22Rv1 (cell line): ENCODE results near the gene NBPF14.
"Not testable (repeated sequence)": the region's sequence is repeated elsewhere in the genome, so short reads cannot be mapped to it uniquely, and the experiment has no call there.

Experiments
- CTCF ChIP-seq: fragments of 450-650 bp; IDR thresholded peaks from 2 replicates; pipeline ENCODE4 v1.5.1; 2017; ENCODE audit warnings: mild to moderate bottlenecking
- ZFX ChIP-seq: fragments of 450-650 bp; IDR thresholded peaks from 2 replicates; pipeline ENCODE4 v1.6.1; 2017; ENCODE audit warnings: antibody characterized with exemption, borderline replicate concordance

DNA sequence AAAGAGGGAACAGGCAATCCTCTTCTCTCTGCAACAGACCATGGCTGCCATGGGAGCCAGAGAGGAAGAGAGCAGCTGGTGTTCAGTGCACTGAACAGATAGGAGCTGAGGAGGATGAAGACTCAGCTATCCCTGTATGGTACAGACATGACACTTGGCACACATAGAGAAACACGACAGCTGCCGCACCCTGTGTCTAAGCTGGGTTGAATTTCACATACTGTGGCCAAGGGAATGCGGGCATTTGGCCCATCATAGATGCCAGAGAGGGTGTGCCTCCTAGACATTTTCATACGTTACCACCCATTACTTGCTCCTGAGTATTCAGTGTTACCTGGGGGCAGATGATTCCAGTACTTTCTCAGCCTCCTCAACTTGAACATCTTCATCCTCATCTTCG is 4.7 kb downstream of the NBPF14 start:
- not testable (repeated sequence) for TF ChIP-seq CTCF, ZFX
